Activated T-cell treated with anti-CD3 and anti-CD28 coated beads, Interleukin-2, amount 50 U/mL, for 4 hours (primary cell): ENCODE measurements around the gene TSPAN7. TPM values are rescaled to one million over a fixed set of nuclear protein-coding genes. Genes with fewer than 3 reads are reported as not detected.

ENCODE experiments used
- ATAC-seq, 2 donors: fragments of 200-7000 bp; cut with Tn5 transposase; one replicate each; pipeline ENCODE4 v1.10.0; 2021
- DNase-seq: peaks from one replicate; pipeline ENCODE4 v3.0.0-alpha.2; 2020
- H3K27me3 Mint-ChIP-seq: one replicate; pipeline ENCODE4 v1.8.0; 2021; ENCODE audit warnings: low read depth, mixed read lengths
- H3K36me3 Mint-ChIP-seq: one replicate; pipeline ENCODE4 v1.8.0; 2022; ENCODE audit warnings: mixed read lengths; ENCODE audit not compliant: insufficient read depth
- H3K4me1 Mint-ChIP-seq: one replicate; pipeline ENCODE4 v1.8.0; 2021; ENCODE audit warnings: low read depth, mixed read lengths
- H3K4me3 Mint-ChIP-seq: one replicate; pipeline ENCODE4 v1.8.0; 2021; ENCODE audit warnings: mild to moderate bottlenecking, moderate library complexity, mixed read lengths
- H3K9me3 Mint-ChIP-seq: one replicate; pipeline ENCODE4 v1.8.0; 2021; ENCODE audit warnings: mixed read lengths
- total RNA-seq, 3 donors: library from RNA; stranded (reverse); gene quantifications; one replicate each; pipeline ENCODE4 v1.2.1, GENCODE V29; 2021

TSPAN7 gene
- total RNA-seq, 3 donors from 2014 or later: 0.18 to 0.29 TPM; not detected in 1

GRCh38 chrX:38717871-38718270 is 156.5 kb downstream of the TSPAN7 start:
- Mint-ChIP-seq H3K4me3 (no peak overlapping the region), H3K9me3 (peaks cover 5% of the 10 kb centered on the region), H3K27me3 (peaks cover 5% of the 10 kb centered on the region), H3K36me3 (no peaks in the 10 kb centered on the region), H3K4me1 (peaks cover 5% of the 10 kb centered on the region)
- ATAC-seq (no peak), DNase-seq (no peak)

- DNase-seq (no peak), ATAC-seq (no peak)
- peaks cover 5% of the 10 kb centered on the region for H3K9me3 Mint-ChIP-seq
- peaks cover 5% of the 10 kb centered on the region for H3K4me1 Mint-ChIP-seq
- H3K36me3 Mint-ChIP-seq: no peaks in the 10 kb centered on the region
- no peak overlapping the region for H3K4me3 Mint-ChIP-seq
- peaks cover 5% of the 10 kb centered on the region for H3K27me3 Mint-ChIP-seq
Measured at GRCh38 chrX:38718311-38718710, 157.0 kb downstream of the TSPAN7 start.

GRCh38 chrX:38726612-38727011 is 165.3 kb downstream of the TSPAN7 start:
- H3K4me3 Mint-ChIP-seq: no peak overlapping the region
- H3K4me1 Mint-ChIP-seq: peaks cover 3% of the 10 kb centered on the region
- H3K36me3 Mint-ChIP-seq: no peaks in the 10 kb centered on the region
- DNase-seq (no peak), ATAC-seq (no peak)
- no peaks in the 10 kb centered on the region for H3K9me3 Mint-ChIP-seq
- no peaks in the 10 kb centered on the region for H3K27me3 Mint-ChIP-seq

DNA sequence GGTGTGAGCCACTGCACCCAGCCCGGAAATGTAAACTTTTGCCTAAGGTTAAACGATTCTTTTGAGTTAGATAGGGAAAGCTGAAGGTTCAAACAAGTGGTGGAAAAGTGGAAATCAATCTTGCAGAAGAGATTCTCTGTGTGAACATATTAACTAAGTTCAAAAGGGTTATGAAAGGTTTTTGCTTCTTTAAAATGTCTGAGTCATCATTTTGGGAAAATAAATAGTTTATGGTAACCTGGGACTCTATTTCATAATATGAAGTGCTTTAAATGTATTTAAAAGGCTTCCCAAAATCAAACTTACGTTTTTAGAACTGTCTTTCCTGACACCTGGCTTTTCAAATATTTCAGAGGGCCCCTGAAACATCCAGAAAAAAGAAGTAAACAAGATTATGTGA is 166.3 kb downstream of the TSPAN7 start:
- Mint-ChIP-seq H3K4me3 (no peak overlapping the region), H3K36me3 (no peaks in the 10 kb centered on the region), H3K4me1 (no peaks in the 10 kb centered on the region), H3K27me3 (no peaks in the 10 kb centered on the region), H3K9me3 (no peaks in the 10 kb centered on the region)
- no peak for ATAC-seq
- DNase-seq: no peak

- H3K36me3 Mint-ChIP-seq: no peaks in the 10 kb centered on the region
- H3K27me3 Mint-ChIP-seq: no peaks in the 10 kb centered on the region
- no peak for ATAC-seq
- no peak for DNase-seq
- H3K9me3 Mint-ChIP-seq: no peaks in the 10 kb centered on the region
- H3K4me1 Mint-ChIP-seq: no peaks in the 10 kb centered on the region
- H3K4me3 Mint-ChIP-seq: no peak overlapping the region
Measured at GRCh38 chrX:38732866-38733265, 171.5 kb downstream of the TSPAN7 start.

Other genes with a start within 250 kb of the TSPAN7 start
- 10 to 100 TPM in 1 of 3 donors, 1 to 10 TPM in 2; 8.4 to 10.6 (median 9.2) TPM for gene RPGR, start 234.0 kb upstream of the TSPAN7 start, total RNA-seq
- not detected for gene OTC, start 208.9 kb upstream of the TSPAN7 start, total RNA-seq
- 10 to 100 TPM; 57.6 to 72.0 (median 65.1) TPM for gene MID1IP1, start 239.9 kb downstream of the TSPAN7 start, total RNA-seq